Raji (cell line): ENCODE data around the gene RGS14.

Experiments used
- POLR2A ChIP-seq: IDR thresholded peaks from 2 replicates; pipeline ENCODE4 v1.6.1; 2011; ENCODE audit warnings: low read depth, low read length, control low read depth; ENCODE audit not compliant: insufficient read depth

RGS14 gene

GRCh38 chr5:177317959-177318377 lies 39.8 kb upstream of the RGS14 start:
- no peak for TF ChIP-seq POLR2A

GRCh38 chr5:177319913-177320588 lies 37.7 kb upstream of the RGS14 start:
- TF ChIP-seq POLR2A, result no peak

- no peak for TF ChIP-seq POLR2A
Measured at GRCh38 chr5:177320879-177321278, 36.8 kb upstream of the RGS14 start.

GRCh38 chr5:177325868-177326381 lies 31.8 kb upstream of the RGS14 start:
- TF ChIP-seq POLR2A, result no peak

- no peak for TF ChIP-seq POLR2A
Measured at GRCh38 chr5:177327539-177328522, 29.9 kb upstream of the RGS14 start.

GRCh38 chr5:177328545-177329231 lies 29.0 kb upstream of the RGS14 start:
- no peak for TF ChIP-seq POLR2A

- no peak for TF ChIP-seq POLR2A
Measured at GRCh38 chr5:177329883-177330282, 27.8 kb upstream of the RGS14 start.

GRCh38 chr5:177330991-177331842 lies 26.5 kb upstream of the RGS14 start:
- TF ChIP-seq POLR2A, result no peak

- no peak for TF ChIP-seq POLR2A
Measured at GRCh38 chr5:177332031-177332895, 25.5 kb upstream of the RGS14 start.

GRCh38 chr5:177332896-177333260 lies 24.8 kb upstream of the RGS14 start:
- no peak for TF ChIP-seq POLR2A

- no peak for TF ChIP-seq POLR2A
Measured at GRCh38 chr5:177333420-177334154, 24.1 kb upstream of the RGS14 start.

- TF ChIP-seq POLR2A, result no peak
Measured at GRCh38 chr5:177334155-177334551, 23.6 kb upstream of the RGS14 start.
